ENCODE data around the gene NCBP2. TPM values are rescaled to one million over a fixed set of nuclear protein-coding genes. Genes with fewer than 3 reads are reported as not detected.

Gene NCBP2
- total RNA-seq, 1 donor from 2014 or later, result 49.3 TPM

Other genes with a start within 250 kb of the NCBP2 start
- 5.6 and 6.6 TPM in 2 replicates for gene CEP19, start 230.3 kb downstream of the NCBP2 start, total RNA-seq
- gene PIGX, start 230.2 kb downstream of the NCBP2 start, total RNA-seq, result 29.4 and 31.0 TPM in 2 replicates
- 50.3 and 118 TPM in 2 replicates for gene PAK2, start 202.7 kb downstream of the NCBP2 start, total RNA-seq
- gene SENP5, start 74.6 kb downstream of the NCBP2 start, total RNA-seq, result 31.2 and 36.2 TPM in 2 replicates
- 2.6 and 4.6 TPM in 2 replicates for gene PIGZ, start 26.3 kb upstream of the NCBP2 start, total RNA-seq
- 0.63 and 1.9 TPM in 2 replicates for gene MELTF, start 87.3 kb upstream of the NCBP2 start, total RNA-seq

Measured in dermis microvascular lymphatic vessel endothelial cell (primary cell).